H9 (cell line): Measurements from ENCODE around the gene CDH22. TPM values are rescaled to one million over a fixed set of nuclear protein-coding genes. Genes with fewer than 3 reads are reported as not detected.

Experiments
- DNase-seq: peaks from one replicate; pipeline ENCODE4 v3.0.0-alpha.2; 2017
- H2AFZ ChIP-seq: one replicate; pipeline ENCODE4 v1.6.1; 2013; ENCODE audit warnings: mild to moderate bottlenecking, low read length, control low read depth, moderate library complexity
- H2AK5ac ChIP-seq: 2 replicates; pipeline ENCODE4 v1.6.1; 2013; ENCODE audit warnings: low read length, control low read depth, mixed read lengths; ENCODE audit not compliant: insufficient read length
- H2BK120ac ChIP-seq: one replicate; pipeline ENCODE4 v1.6.1; 2013; ENCODE audit warnings: low read depth, mild to moderate bottlenecking, low read length, control low read depth, inconsistent platforms; ENCODE audit not compliant: poor library complexity, severe bottlenecking
- H2BK12ac ChIP-seq: 2 replicates; pipeline ENCODE4 v1.6.1; 2013; ENCODE audit warnings: low read length, control low read depth, mixed read lengths, low read depth; ENCODE audit not compliant: insufficient read length
- H2BK15ac ChIP-seq: 2 replicates; pipeline ENCODE4 v1.6.1; 2013; ENCODE audit warnings: low read depth, low read length, control low read depth
- H2BK20ac ChIP-seq: one replicate; pipeline ENCODE4 v1.6.1; 2013; ENCODE audit warnings: low read depth, mild to moderate bottlenecking, low read length, control low read depth, inconsistent platforms; ENCODE audit not compliant: poor library complexity, severe bottlenecking
- H2BK5ac ChIP-seq: 2 replicates; pipeline ENCODE4 v1.6.1; 2013; ENCODE audit warnings: low read length, control low read depth, mixed read lengths; ENCODE audit not compliant: insufficient read length
- H3K14ac ChIP-seq: 2 replicates; pipeline ENCODE4 v1.6.1; 2013; ENCODE audit warnings: low read length, control low read depth; ENCODE audit not compliant: insufficient read depth
- H3K18ac ChIP-seq: 2 replicates; pipeline ENCODE4 v1.6.1; 2013; ENCODE audit warnings: low read depth, mild to moderate bottlenecking, mixed read lengths, low read length, control low read depth; ENCODE audit not compliant: insufficient read length
- H3K23ac ChIP-seq: 2 replicates; pipeline ENCODE4 v1.6.1; 2013; ENCODE audit warnings: low read length, control low read depth, mixed read lengths, low read depth; ENCODE audit not compliant: insufficient read length
- H3K23me2 ChIP-seq: 2 replicates; pipeline ENCODE4 v1.6.1; 2013; ENCODE audit warnings: low read depth, mild to moderate bottlenecking, mixed read lengths, low read length, control low read depth; ENCODE audit not compliant: insufficient read length, poor library complexity, severe bottlenecking
- H3K27ac ChIP-seq: 2 replicates; pipeline ENCODE4 v1.5.1; 2013; ENCODE audit warnings: low read length, control low read depth, mixed read lengths, low read depth; ENCODE audit not compliant: insufficient read length
- H3K27me3 ChIP-seq: 2 replicates; pipeline ENCODE4 v1.6.1; 2013; ENCODE audit warnings: low read length, control low read depth, inconsistent platforms; ENCODE audit not compliant: insufficient read depth
- H3K4ac ChIP-seq: 2 replicates; pipeline ENCODE4 v1.6.1; 2013; ENCODE audit warnings: low read depth, mild to moderate bottlenecking, control low read depth, inconsistent platforms, low read length, moderate library complexity
- H3K4me1 ChIP-seq: 2 replicates; pipeline ENCODE4 v1.6.1; 2013; ENCODE audit warnings: low read length, control low read depth, inconsistent platforms; ENCODE audit not compliant: insufficient read depth
- H3K4me2 ChIP-seq: 2 replicates; pipeline ENCODE4 v1.6.1; 2013; ENCODE audit warnings: low read length, control low read depth, mixed read lengths; ENCODE audit not compliant: insufficient read length, insufficient read depth
- H3K56ac ChIP-seq: 2 replicates; pipeline ENCODE4 v1.6.1; 2013; ENCODE audit warnings: low read depth, mild to moderate bottlenecking, mixed read lengths, low read length, control low read depth; ENCODE audit not compliant: insufficient read length
- H3K79me1 ChIP-seq: 2 replicates; pipeline ENCODE4 v1.6.1; 2013; ENCODE audit warnings: low read depth, mild to moderate bottlenecking, moderate library complexity, low read length, control low read depth, inconsistent platforms; ENCODE audit not compliant: insufficient read depth, poor library complexity, severe bottlenecking
- H3K79me2 ChIP-seq: 2 replicates; pipeline ENCODE4 v1.6.1; 2013; ENCODE audit warnings: low read length, control low read depth, inconsistent platforms; ENCODE audit not compliant: insufficient read depth
- H3K9ac ChIP-seq: 2 replicates; pipeline ENCODE4 v1.6.1; 2013; ENCODE audit warnings: low read length, control low read depth, mixed read lengths; ENCODE audit not compliant: insufficient read length; ENCODE audit errors: extremely low read depth
- H3K9me3 ChIP-seq: one replicate; pipeline ENCODE4 v1.6.1; 2013; ENCODE audit warnings: low read depth, low read length, inconsistent platforms; ENCODE audit not compliant: control insufficient read depth
- H3T11ph ChIP-seq: one replicate; pipeline ENCODE4 v1.6.1; 2013; ENCODE audit warnings: mild to moderate bottlenecking, low read length, control low read depth, inconsistent platforms
- H4K20me1 ChIP-seq: one replicate; pipeline ENCODE4 v1.6.1; 2013; ENCODE audit not compliant: control insufficient read depth, insufficient read length, insufficient read depth
- H4K5ac ChIP-seq: 2 replicates; pipeline ENCODE4 v1.6.1; 2013; ENCODE audit warnings: low read depth, mild to moderate bottlenecking, mixed read lengths, low read length, control low read depth; ENCODE audit not compliant: insufficient read length
- H4K8ac ChIP-seq: replicated peaks from 2 replicates; pipeline ENCODE4 v1.6.1; 2013; ENCODE audit warnings: low read length, control low read depth, mixed read lengths, low read depth; ENCODE audit not compliant: insufficient read length
- H4K91ac ChIP-seq: 2 replicates; pipeline ENCODE4 v1.6.1; 2013; ENCODE audit warnings: low read depth, mild to moderate bottlenecking, moderate library complexity, mixed read lengths, low read length, control low read depth; ENCODE audit not compliant: insufficient read length
- H3K27ac Mint-ChIP-seq, 3 experiments: 2 replicates in 2 of 3; 3 replicates in 1 of 3; pipeline ENCODE4 v1.8.0; 2020 to 2021; ENCODE audit warnings: mixed read lengths in 3 of 3, mild to moderate bottlenecking in 1 of 3, moderate library complexity in 1 of 3
- H3K27me3 Mint-ChIP-seq: 2 replicates; pipeline ENCODE4 v1.8.0; 2021; ENCODE audit warnings: low read depth, mild to moderate bottlenecking, moderate library complexity, mixed read lengths
- H3K36me3 Mint-ChIP-seq, 3 experiments: 2 replicates in 2 of 3; 3 replicates in 1 of 3; pipeline ENCODE4 v1.8.0; 2020 to 2021; ENCODE audit warnings: low read depth in 3 of 3, mixed read lengths in 3 of 3; ENCODE audit not compliant: insufficient read depth in 1 of 3
- H3K4me1 Mint-ChIP-seq, 2 experiments: 2 replicates each; pipeline ENCODE4 v1.8.0; 2020; ENCODE audit warnings: mixed read lengths in 2 of 2
- H3K4me3 Mint-ChIP-seq, 2 experiments: 2 replicates in 1 of 2; 3 replicates in 1 of 2; pipeline ENCODE4 v1.8.0; 2020 to 2021; ENCODE audit warnings: mild to moderate bottlenecking in 2 of 2, mixed read lengths in 2 of 2, moderate library complexity in 1 of 2
- H3K9me3 Mint-ChIP-seq, 2 experiments: 2 replicates in 1 of 2; 3 replicates in 1 of 2; pipeline ENCODE4 v1.8.0; 2020; ENCODE audit warnings: mild to moderate bottlenecking in 2 of 2, mixed read lengths in 2 of 2, moderate library complexity in 1 of 2
- WGBS: extraction: QIAGEN DNeasy Blood & Tissue Kit; methylation state at CpG from one replicate; pipeline ENCODE4 v1.1.7; 2013; ENCODE audit warnings: missing lambda C conversion rate, low lambda C conversion rate, mixed read lengths; ENCODE audit not compliant: insufficient read length; ENCODE audit errors: extremely low coverage; 5-methylcytosine and 5-hydroxymethylcytosine counted together
- total RNA-seq: library from RNA; stranded (reverse); gene quantifications from 2 replicates; pipeline ENCODE4 v1.2.1, GENCODE V29; 2021
- TF ChIP-seq, protein P1 (sequence below): fragments of 200-600 bp; sonication (generic); conservative IDR thresholded peaks from 3 replicates; pipeline ENCODE4 v1.8.0; 2021; ENCODE audit warnings: antibody characterized with exemption, mild to moderate bottlenecking

The CDH22 gene
- total RNA-seq, 1 experiment from 2014 or later: not detected

- Histone ChIP-seq H4K20me1 (peaks cover 3% of the 10 kb centered on the region), H3K79me2 (no peaks in the 10 kb centered on the region), H3K23ac (no peak overlapping the region), H3K27me3 (no peaks in the 10 kb centered on the region), H3K27ac (no peak overlapping the region), H2BK15ac (no peak overlapping the region), H2BK5ac (no peak overlapping the region), H2BK120ac (no peak overlapping the region), H4K5ac (no peak overlapping the region), H4K8ac (no peak overlapping the region), H3K79me1 (no peaks in the 10 kb centered on the region), H3K14ac (no peak overlapping the region), H3K4ac (no peak overlapping the region), H3K18ac (no peak overlapping the region), H3K56ac (no peak overlapping the region), H3K4me1 (no peaks in the 10 kb centered on the region), H3K23me2 (no peaks in the 10 kb centered on the region), H3K9ac (no peak overlapping the region), H2AFZ (no peak overlapping the region), H2BK12ac (no peak overlapping the region), H2BK20ac (no peak overlapping the region), H3K4me2 (no peak overlapping the region), H3K9me3 (no peaks in the 10 kb centered on the region), H4K91ac (no peak overlapping the region), H3T11ph (no peak overlapping the region), H2AK5ac (no peak overlapping the region)
- Mint-ChIP-seq H3K36me3 (no peaks in the 10 kb centered on the region), H3K4me1 (peaks cover 5 to 18% of the 10 kb centered on the region in 2 experiments; a peak in 3 of 4 replicates), H3K27me3 (peaks cover 20% of the 10 kb centered on the region), H3K27ac (no peak overlapping the region; a peak in 1 of 7 replicates), H3K4me3 (peak overlapping the region in 1 of 2 experiments; percentile 28; a peak in 2 of 5 replicates), H3K9me3 (peaks cover 0 to 3% of the 10 kb centered on the region in 2 experiments; a peak in 3 of 5 replicates)
- TF ChIP-seq, protein P1, sequence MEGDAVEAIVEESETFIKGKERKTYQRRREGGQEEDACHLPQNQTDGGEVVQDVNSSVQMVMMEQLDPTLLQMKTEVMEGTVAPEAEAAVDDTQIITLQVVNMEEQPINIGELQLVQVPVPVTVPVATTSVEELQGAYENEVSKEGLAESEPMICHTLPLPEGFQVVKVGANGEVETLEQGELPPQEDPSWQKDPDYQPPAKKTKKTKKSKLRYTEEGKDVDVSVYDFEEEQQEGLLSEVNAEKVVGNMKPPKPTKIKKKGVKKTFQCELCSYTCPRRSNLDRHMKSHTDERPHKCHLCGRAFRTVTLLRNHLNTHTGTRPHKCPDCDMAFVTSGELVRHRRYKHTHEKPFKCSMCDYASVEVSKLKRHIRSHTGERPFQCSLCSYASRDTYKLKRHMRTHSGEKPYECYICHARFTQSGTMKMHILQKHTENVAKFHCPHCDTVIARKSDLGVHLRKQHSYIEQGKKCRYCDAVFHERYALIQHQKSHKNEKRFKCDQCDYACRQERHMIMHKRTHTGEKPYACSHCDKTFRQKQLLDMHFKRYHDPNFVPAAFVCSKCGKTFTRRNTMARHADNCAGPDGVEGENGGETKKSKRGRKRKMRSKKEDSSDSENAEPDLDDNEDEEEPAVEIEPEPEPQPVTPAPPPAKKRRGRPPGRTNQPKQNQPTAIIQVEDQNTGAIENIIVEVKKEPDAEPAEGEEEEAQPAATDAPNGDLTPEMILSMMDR: no peak
- WGBS: no CpG with 5 or more reads among the region's 2 CpGs
- no peak for DNase-seq
Observed at GRCh38 chr20:46265539-46265938, 42.8 kb downstream of the CDH22 start.
